ENCODE measurements around the gene TRIM37. TPM values are rescaled to one million over a fixed set of nuclear protein-coding genes. Genes with fewer than 3 reads are reported as not detected.

Gene TRIM37
- polyA plus RNA-seq, 1 donor (not counting 4 experiments of a cell fraction or from before 2014, with no cell fraction given), result 26.4 TPM

DNA sequence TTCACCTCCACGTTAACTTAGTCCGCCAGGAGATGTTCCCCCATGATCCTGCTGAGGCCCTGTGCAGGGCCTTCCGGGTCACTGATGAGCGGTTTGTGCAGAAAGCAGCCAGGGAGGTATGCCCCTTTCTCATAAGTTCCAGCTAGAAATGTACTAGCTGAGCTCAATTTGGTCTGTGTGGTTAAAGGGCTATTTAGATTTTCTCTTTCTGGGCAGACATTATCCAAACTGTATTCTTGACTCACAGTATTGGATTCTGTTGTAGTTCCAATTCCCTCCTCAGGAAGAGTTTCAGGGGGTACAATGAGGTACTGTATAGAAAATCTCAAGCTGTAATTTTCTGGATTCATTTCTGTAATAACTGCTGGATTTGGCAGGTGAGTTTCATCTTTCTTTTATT is 137.1 kb downstream of the TRIM37 start:
- no peak overlapping the region for H2AFZ ChIP-seq (ENCODE audit: control insufficient read depth, low read length)
- no peak overlapping the region for H3K4me2 ChIP-seq (ENCODE audit: control insufficient read depth, extremely low read depth, insufficient read depth, low read depth, low read length)
- no peaks in the 10 kb centered on the region for H3K9me1 ChIP-seq (ENCODE audit: control insufficient read depth, extremely low read depth, insufficient read depth, low read length)
- TF ChIP-seq, protein P1, sequence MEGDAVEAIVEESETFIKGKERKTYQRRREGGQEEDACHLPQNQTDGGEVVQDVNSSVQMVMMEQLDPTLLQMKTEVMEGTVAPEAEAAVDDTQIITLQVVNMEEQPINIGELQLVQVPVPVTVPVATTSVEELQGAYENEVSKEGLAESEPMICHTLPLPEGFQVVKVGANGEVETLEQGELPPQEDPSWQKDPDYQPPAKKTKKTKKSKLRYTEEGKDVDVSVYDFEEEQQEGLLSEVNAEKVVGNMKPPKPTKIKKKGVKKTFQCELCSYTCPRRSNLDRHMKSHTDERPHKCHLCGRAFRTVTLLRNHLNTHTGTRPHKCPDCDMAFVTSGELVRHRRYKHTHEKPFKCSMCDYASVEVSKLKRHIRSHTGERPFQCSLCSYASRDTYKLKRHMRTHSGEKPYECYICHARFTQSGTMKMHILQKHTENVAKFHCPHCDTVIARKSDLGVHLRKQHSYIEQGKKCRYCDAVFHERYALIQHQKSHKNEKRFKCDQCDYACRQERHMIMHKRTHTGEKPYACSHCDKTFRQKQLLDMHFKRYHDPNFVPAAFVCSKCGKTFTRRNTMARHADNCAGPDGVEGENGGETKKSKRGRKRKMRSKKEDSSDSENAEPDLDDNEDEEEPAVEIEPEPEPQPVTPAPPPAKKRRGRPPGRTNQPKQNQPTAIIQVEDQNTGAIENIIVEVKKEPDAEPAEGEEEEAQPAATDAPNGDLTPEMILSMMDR (optimal IDR thresholded peaks at IDR 0.05 in 1 of 3, IDR thresholded peaks at IDR 0.05 in 1 of 3, conservative IDR thresholded peaks at IDR 0.05 in 1 of 3; ENCODE audit: extremely low read depth in 1 of 3, insufficient read depth in 2 of 3, low read length in 3 of 3), result no peak
- no peak for TF ChIP-seq EZH2 (IDR thresholded peaks at IDR 0.05; ENCODE audit: low read length)
- H4K20me1 ChIP-seq (ENCODE audit: control insufficient read depth, extremely low read depth, insufficient read depth, low read length), result no peaks in the 10 kb centered on the region
- DNase-seq (ENCODE audit: low read depth, low spot score) (no peak), FAIRE-seq (no peak)
- H3K9me3 ChIP-seq (ENCODE audit: control insufficient read depth, low read depth, low read length), result no peaks in the 10 kb centered on the region
- H3K27ac ChIP-seq (ENCODE audit: control insufficient read depth, insufficient read depth, low read length), result no peak overlapping the region
- no peaks in the 10 kb centered on the region for H3K27me3 ChIP-seq (ENCODE audit: control insufficient read depth, extremely low read depth, insufficient read depth, low read length)
- no peak overlapping the region for H3K9ac ChIP-seq (ENCODE audit: control insufficient read depth, extremely low read depth, insufficient read depth, low read length)
- dilution Hi-C loops (cut with MboI; ENCODE audit: extremely low pct_ligation_motif_present, low sequenced_read_pairs), result no loop called here
- no peak overlapping the region for H3K4me3 ChIP-seq (ENCODE audit: control insufficient read depth in 2 of 3, extremely low read depth in 1 of 3, insufficient read depth in 2 of 3, low read depth in 1 of 3, low read length in 3 of 3)
- H3K79me2 ChIP-seq (ENCODE audit: control insufficient read depth, insufficient read depth, low read length), result no peaks in the 10 kb centered on the region
- no peaks in the 10 kb centered on the region for H3K4me1 ChIP-seq (ENCODE audit: control insufficient read depth, extremely low read depth, insufficient read depth, low read length)
- no peaks in the 10 kb centered on the region for H3K36me3 ChIP-seq (ENCODE audit: control insufficient read depth in 2 of 2, extremely low read depth in 1 of 2, insufficient read depth in 2 of 2, low read length in 2 of 2)

DNA sequence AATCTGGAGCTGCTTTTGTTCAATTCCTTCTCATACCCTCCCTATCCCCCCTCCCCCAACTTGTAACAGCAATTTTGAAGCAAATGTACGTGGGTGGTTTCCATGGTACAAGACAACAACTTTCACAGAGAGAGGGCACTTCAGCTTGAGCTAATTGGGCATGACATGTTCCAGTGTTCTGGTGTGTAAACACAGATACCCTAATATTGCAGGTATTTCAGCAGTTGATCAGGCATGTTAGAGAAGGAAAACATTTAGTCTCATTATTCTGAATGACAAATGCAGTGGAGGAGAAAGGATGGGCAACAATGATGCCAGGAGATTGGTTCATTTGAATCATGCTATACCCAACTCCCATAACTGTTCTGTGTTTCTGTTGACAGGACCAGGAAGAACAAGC is 137.5 kb downstream of the TRIM37 start:
- no peaks in the 10 kb centered on the region for H3K4me1 ChIP-seq (ENCODE audit: control insufficient read depth, extremely low read depth, insufficient read depth, low read length)
- no peak overlapping the region for H3K9ac ChIP-seq (ENCODE audit: control insufficient read depth, extremely low read depth, insufficient read depth, low read length)
- TF ChIP-seq EZH2 (IDR thresholded peaks at IDR 0.05; ENCODE audit: low read length), result no peak
- TF ChIP-seq, protein P1 (optimal IDR thresholded peaks at IDR 0.05 in 1 of 3, IDR thresholded peaks at IDR 0.05 in 1 of 3, conservative IDR thresholded peaks at IDR 0.05 in 1 of 3; ENCODE audit: extremely low read depth in 1 of 3, insufficient read depth in 2 of 3, low read length in 3 of 3), result no peak
- no peak overlapping the region for H2AFZ ChIP-seq (ENCODE audit: control insufficient read depth, low read length)
- H3K27ac ChIP-seq (ENCODE audit: control insufficient read depth, insufficient read depth, low read length), result no peak overlapping the region
- H3K4me2 ChIP-seq (ENCODE audit: control insufficient read depth, extremely low read depth, insufficient read depth, low read depth, low read length), result no peak overlapping the region
- H3K9me3 ChIP-seq (ENCODE audit: control insufficient read depth, low read depth, low read length), result no peaks in the 10 kb centered on the region
- no peaks in the 10 kb centered on the region for H3K36me3 ChIP-seq (ENCODE audit: control insufficient read depth in 2 of 2, extremely low read depth in 1 of 2, insufficient read depth in 2 of 2, low read length in 2 of 2)
- no peak for DNase-seq (ENCODE audit: low read depth, low spot score)
- H3K27me3 ChIP-seq (ENCODE audit: control insufficient read depth, extremely low read depth, insufficient read depth, low read length), result no peaks in the 10 kb centered on the region
- FAIRE-seq, result no peak
- dilution Hi-C loops (cut with MboI; ENCODE audit: extremely low pct_ligation_motif_present, low sequenced_read_pairs), result no loop called here
- H3K9me1 ChIP-seq (ENCODE audit: control insufficient read depth, extremely low read depth, insufficient read depth, low read length), result no peaks in the 10 kb centered on the region
- no peaks in the 10 kb centered on the region for H3K79me2 ChIP-seq (ENCODE audit: control insufficient read depth, insufficient read depth, low read length)
- H4K20me1 ChIP-seq (ENCODE audit: control insufficient read depth, extremely low read depth, insufficient read depth, low read length), result no peaks in the 10 kb centered on the region
- H3K4me3 ChIP-seq (ENCODE audit: control insufficient read depth in 2 of 3, extremely low read depth in 1 of 3, insufficient read depth in 2 of 3, low read depth in 1 of 3, low read length in 3 of 3), result no peak overlapping the region

All from keratinocyte (primary cell).